AG04449 (cell line): ENCODE data around the gene C9orf50.

Source experiments
- CTCF ChIA-PET: fragments of 350-600 bp; formaldehyde crosslinking; extraction: SDS; loops from one replicate; lab custom pipeline; 2021; ENCODE audit warnings: antibody characterized with exemption; lab: Yijun Ruan, JAX
- POLR2A ChIA-PET: fragments of 400-600, 350-600 bp; formaldehyde crosslinking; extraction: SDS; loops from one replicate; lab custom pipeline; 2020; ENCODE audit warnings: antibody characterized with exemption, inconsistent platforms; lab: Yijun Ruan, JAX
- DNase-seq: peaks from one replicate; pipeline ENCODE4 v3.0.0-alpha.2; 2010; ENCODE audit warnings: low read depth, low spot score
- H3K4me3 ChIP-seq: 2 replicates; pipeline ENCODE4 v1.5.1; 2011; ENCODE audit warnings: low read depth, mild to moderate bottlenecking, control low read depth, low read length
- TF ChIP-seq, protein P1 (sequence below): IDR thresholded peaks from one replicate; pipeline ENCODE4 v1.5.1; 2011; ENCODE audit warnings: mild to moderate bottlenecking, moderate library complexity, low read length, control low read depth, inconsistent platforms; ENCODE audit not compliant: insufficient read depth; ENCODE audit errors: missing control alignments

The C9orf50 gene

DNA sequence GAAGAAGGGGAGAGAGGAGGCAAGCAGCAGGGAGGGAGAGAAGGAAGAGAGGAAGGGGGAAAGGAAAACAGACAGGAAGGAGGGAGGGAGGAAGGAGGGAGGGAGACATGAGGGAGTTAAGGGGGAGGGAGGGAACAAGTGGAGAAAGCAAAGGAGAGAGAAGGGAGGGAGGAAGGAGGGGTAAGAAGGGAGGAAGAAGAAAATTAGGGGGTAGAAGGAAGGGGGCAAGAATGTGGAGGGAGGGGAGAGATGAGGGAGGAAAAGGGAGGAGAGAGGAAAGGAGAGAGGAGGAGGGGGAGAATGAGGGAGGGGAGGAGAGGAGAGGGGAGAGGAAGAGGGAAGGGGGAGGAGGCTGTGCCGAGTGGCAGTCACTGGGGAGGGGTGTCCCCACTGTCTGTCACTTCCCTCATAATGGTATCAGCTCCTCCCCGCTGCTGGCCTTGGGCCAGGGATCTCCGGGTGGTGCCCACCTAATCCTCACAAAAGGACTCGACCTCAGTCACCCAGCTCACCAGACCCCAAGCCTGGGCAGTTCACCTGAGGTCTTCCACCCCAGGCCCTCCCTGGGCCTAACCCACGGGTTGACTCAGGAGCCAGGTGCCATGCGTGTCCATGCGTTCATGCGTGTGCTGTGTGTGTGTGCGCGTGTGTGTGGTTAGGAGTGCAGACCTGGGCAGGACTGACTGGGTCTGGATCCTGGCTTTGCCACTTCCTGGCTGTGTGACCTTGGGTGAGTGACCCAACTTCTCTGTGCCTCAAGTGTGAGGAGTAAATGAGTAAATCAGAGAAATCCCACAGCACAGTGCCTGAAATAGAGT is 18.1 kb downstream of the C9orf50 start:
- TF ChIP-seq, protein P1, sequence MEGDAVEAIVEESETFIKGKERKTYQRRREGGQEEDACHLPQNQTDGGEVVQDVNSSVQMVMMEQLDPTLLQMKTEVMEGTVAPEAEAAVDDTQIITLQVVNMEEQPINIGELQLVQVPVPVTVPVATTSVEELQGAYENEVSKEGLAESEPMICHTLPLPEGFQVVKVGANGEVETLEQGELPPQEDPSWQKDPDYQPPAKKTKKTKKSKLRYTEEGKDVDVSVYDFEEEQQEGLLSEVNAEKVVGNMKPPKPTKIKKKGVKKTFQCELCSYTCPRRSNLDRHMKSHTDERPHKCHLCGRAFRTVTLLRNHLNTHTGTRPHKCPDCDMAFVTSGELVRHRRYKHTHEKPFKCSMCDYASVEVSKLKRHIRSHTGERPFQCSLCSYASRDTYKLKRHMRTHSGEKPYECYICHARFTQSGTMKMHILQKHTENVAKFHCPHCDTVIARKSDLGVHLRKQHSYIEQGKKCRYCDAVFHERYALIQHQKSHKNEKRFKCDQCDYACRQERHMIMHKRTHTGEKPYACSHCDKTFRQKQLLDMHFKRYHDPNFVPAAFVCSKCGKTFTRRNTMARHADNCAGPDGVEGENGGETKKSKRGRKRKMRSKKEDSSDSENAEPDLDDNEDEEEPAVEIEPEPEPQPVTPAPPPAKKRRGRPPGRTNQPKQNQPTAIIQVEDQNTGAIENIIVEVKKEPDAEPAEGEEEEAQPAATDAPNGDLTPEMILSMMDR: no peak
- POLR2A ChIA-PET: no interaction called here
- H3K4me3 ChIP-seq: no peak overlapping the region

DNA sequence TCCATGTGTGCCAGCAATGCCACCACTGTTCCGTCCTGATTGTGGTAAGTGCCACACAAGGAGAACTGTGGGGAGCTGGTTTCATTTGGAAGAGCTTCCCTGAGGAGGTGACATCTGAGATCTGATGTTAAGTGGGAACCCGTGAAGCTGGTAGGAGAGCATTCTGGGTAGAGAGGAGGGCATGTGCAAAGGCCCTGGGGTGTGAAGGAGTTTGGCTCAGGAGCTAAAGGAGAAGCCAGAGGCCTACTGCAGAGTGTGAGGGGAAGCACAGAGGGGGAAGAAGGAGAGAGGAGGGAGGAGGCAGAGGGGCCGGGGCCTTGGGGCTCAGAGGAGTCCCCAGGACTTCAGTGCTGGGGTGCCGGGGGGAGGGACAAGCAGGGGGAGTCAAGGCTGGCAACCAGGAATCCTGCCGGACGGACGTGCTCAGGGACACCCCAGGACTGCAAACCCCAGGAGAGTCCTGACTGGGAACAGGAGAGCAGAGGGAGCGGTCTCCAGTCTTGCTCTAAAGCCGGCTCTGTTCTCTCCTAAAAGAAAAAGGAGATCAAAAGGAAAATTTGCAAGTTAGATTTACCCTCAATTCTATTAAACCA is 19.7 kb downstream of the C9orf50 start:
- no peak overlapping the region for H3K4me3 ChIP-seq
- ChIA-PET CTCF (interaction anchor here (0.7 to 1.6 kb wide), 4 partner anchors 10 to 459 kb away, joined by 3 read pairs; no protein-coding TSS in a partner anchor), POLR2A (interaction anchor here (0.6 kb wide), 1 partner anchor 461 kb away, joined by 3 read pairs; no protein-coding TSS in a partner anchor)
- no peak for DNase-seq
- TF ChIP-seq, protein P1: no peak

More for the DNA sequence above, 18.1 kb downstream of the C9orf50 start:
- DNase-seq: no peak
- CTCF ChIA-PET: interaction anchor here (1.0 to 1.3 kb wide), 3 partner anchors 460 to 464 kb away, joined by 3 to 4 read pairs (median 3); no protein-coding TSS in a partner anchor

DNA sequence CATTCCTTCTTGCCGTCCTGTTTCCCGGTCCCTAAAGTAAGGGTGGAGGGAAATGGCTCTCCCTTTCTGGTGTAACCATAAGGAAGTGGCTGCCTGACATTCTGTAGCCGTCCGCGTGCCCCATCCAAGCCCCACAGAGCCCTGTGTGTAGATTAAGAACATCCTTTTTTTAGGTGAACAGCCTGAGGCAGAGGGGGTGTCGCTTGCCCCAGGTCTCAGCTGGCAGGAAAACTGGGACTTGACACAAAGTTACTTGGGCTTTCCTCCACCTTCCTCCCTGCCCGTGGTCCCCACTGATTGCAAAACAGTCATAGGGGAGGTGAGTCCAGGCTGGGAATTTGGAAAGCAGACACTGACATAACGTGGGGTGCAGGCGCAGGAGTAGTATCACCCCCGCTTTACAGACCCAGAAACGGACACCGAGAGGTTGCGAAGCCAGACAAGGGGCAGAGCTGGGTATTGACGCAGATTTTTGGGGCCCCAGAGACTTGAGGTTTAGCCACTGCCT is 22.8 kb downstream of the C9orf50 start:
- ChIA-PET POLR2A (interaction anchor here (0.6 to 3.5 kb wide), 6 partner anchors 13 to 102 kb away, joined by 3 to 15 read pairs (median 3); partner anchors contain the start of gene PRRX2), CTCF (interaction anchor here (0.8 to 3.0 kb wide), 4 partner anchors 10 to 459 kb away, joined by 3 to 15 read pairs (median 3); no protein-coding TSS in a partner anchor)
- DNase-seq: no peak
- TF ChIP-seq, protein P1: no peak
- H3K4me3 ChIP-seq: no peak overlapping the region

DNA sequence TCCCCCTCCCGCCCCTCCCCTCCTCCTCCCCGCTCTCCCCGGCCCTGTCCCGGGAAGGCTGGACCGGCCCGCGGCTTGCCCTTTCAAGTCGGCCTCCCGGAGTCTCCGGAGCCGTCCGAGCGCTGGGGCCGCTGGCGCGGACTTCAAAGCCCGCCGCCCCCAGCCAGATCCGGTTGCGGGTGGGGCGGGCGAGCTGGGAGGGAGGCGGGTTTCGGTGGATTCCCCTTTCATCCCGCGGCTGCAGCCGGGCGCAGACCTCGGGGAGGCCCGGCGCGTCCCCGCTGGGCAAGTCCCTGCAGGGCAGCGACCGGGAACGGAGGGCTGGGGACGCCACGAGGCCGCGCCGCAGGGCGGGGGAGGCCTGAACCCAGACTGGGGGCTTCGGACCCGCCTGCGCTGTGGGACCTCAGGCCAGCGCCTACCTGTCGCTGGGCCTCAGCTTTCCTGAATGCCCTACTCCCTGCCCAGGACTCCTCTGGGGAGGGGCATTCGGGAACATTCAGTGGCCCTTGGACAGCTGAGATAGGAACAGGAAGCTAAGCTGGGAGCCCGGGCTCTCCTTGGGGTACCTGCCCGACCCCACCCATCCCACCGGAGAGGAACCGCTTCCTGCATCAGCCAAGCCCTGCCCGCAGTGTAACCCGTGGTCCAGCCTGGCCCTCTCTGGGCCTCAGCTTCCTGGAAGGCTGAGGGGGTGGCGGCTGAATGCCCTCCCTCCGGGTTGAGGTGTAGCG is 23.4 kb downstream of the C9orf50 start:
- ChIA-PET POLR2A (interaction anchor here (0.6 to 3.5 kb wide), 11 partner anchors 11 to 457 kb away, joined by 3 to 15 read pairs (median 5); partner anchors contain the start of genes IER5L and PRRX2), CTCF (interaction anchor here (0.7 to 3.0 kb wide), 7 partner anchors 9 to 466 kb away, joined by 3 to 15 read pairs (median 3); no protein-coding TSS in a partner anchor)
- DNase-seq: no peak
- TF ChIP-seq, protein P1: no peak
- peak overlapping the region; percentile 45 for H3K4me3 ChIP-seq

DNA sequence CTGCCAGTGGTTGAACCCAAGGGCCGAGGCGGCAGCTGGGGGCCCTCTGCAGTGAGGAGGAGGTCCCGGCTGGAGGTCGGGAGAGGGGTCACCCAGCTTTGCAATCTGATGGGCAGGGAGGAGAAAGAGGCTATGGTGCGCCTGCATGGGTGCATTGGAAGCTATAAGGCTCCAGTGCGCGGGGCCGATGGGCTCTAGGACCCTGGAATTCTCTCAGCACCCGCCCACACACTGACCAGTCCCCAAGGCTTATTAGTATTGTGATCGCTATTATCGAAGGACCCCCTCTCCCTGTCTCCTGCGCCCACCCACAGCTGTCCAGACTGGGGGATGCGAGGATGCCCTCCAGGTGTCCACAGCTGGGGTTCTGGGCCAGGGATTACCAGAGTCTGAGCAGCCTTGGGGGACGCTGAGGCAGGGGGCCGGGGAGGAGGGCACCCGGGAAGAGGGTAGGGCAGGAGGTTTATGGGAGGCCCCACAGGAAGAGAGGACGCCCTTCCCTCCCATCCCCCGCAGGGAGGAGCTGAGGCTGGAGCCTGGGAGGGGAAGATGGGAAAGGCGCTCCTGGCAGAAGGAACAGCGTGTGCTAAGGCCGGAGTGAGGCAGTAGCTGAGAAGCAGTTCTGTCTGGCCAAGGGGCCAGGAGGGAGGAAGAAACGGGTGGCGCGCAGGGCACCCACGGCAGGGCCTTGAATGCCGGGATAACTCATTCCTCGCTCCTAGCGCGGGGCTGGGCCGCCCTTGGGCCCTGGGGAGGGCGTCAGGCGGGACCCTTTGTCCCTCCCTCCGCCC is 24.2 kb downstream of the C9orf50 start:
- ChIA-PET POLR2A (interaction anchor here (1.1 to 3.5 kb wide), 9 partner anchors 10 to 457 kb away, joined by 3 to 15 read pairs (median 5); partner anchors contain the start of gene IER5L), CTCF (interaction anchor here (0.7 to 3.0 kb wide), 10 partner anchors 8 to 465 kb away, joined by 3 to 15 read pairs (median 4); no protein-coding TSS in a partner anchor)
- H3K4me3 ChIP-seq: peak overlapping the region; percentile 44
- TF ChIP-seq, protein P1: no peak
- DNase-seq: no peak
